HG03432 (cell line): ENCODE results near the gene TTBK1.

Experiments
- ATAC-seq: cut with Tn5 transposase; IDR thresholded peaks from one replicate; pipeline ENCODE4 v1.9.1; 2021; ENCODE audit warnings: mild to moderate bottlenecking, moderate library complexity; ENCODE audit not compliant: unreplicated experiment

The TTBK1 gene

DNA sequence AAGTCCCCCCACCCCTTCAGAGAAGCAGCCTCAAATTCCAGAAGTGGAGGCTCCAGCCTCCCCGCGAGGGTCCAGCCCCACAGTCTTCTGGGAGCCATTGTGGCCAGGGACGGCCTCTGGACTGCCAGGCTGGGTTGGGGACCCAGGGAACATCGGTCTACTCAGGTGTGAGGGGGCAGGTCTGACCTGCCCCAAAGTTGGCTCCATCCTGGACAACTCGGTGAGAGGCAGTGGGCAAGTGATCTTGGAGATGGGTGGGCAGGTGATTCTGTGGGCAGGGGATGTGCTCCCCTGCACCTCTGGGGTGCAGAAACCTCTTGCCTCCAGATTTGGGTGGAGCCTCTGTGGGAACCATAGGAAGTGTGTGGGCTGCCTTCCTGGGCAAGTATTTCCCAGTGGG lies 42.6 kb downstream of the TTBK1 start:
- no peak for ATAC-seq

GRCh38 chr6:43286456-43286979 lies 43.2 kb downstream of the TTBK1 start:
- ATAC-seq = no peak

- ATAC-seq = no peak
These were observed 43.9 kb downstream of the TTBK1 start for GRCh38 chr6:43286980-43287716.

GRCh38 chr6:43287717-43288679 lies 44.7 kb downstream of the TTBK1 start:
- ATAC-seq = no peak

DNA sequence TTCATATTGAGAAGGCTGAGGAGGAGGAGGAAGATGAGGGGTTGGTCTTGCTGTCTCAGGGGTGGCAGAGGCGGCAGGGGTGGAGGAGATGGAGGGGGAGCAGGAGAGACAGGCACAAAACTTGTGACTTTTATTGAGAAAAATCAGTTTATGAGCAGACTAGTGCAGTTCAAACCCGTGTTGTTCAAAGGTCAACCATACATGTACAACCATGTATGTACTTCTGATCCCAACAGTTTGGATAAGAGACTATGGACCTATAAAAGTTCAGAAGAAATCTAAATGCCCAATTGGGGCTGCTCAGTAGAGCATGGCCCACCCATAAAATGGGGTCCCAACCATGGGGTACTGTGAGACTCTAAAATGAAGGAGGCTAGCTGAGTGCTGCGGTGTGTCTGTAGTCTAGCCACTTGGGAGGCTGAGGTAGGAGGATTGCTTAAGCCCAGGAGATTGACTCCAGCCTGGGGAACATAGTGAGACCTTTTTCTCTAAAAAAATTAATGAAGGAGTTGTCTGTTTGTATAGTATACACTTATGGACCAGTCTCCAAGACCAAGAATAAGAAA lies 47.1 kb downstream of the TTBK1 start:
- no peak for ATAC-seq

DNA sequence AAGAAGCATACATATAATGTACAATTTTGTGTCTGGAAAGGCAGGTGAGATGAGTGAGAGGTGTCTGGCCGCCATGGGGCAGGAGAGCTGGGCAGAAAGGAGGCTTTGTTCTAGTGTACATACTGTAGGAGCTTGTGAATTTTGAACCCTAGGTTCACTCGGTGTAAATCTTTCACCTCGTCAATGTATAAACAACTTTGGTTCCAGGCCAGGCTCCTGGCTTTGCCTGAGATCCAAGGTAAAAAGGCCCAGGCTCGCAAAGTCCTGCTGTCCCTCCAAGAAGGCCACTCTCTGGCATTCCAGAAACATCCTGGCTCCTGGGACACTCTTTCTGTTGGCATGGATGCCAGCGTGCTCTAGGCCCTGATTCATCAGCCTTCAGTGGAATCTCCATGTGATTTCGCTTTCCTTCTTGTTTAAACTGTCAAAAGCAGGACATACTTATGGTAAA lies 47.6 kb downstream of the TTBK1 start:
- ATAC-seq = no peak

- no peak for ATAC-seq
These were observed 48.4 kb downstream of the TTBK1 start for GRCh38 chr6:43291708-43292107.

DNA sequence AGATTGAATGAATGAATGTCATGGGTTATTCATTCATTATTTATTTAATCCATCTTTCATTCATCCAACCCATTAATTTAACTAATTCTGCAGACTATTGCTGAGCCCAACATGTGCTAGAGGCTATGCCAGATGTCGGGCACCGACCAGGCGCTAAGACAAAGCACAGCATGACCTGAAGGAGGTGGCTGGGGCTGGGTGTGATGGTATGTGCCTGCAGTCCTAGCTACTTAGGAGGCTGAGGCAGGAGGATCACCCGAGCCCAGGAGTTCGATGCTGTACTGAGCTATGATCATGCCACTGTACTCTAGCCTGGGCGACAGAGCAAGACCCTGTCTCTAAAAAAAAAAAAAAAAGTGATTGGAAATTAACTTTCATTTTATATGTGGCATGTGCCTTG lies 49.1 kb downstream of the TTBK1 start:
- no peak for ATAC-seq

DNA sequence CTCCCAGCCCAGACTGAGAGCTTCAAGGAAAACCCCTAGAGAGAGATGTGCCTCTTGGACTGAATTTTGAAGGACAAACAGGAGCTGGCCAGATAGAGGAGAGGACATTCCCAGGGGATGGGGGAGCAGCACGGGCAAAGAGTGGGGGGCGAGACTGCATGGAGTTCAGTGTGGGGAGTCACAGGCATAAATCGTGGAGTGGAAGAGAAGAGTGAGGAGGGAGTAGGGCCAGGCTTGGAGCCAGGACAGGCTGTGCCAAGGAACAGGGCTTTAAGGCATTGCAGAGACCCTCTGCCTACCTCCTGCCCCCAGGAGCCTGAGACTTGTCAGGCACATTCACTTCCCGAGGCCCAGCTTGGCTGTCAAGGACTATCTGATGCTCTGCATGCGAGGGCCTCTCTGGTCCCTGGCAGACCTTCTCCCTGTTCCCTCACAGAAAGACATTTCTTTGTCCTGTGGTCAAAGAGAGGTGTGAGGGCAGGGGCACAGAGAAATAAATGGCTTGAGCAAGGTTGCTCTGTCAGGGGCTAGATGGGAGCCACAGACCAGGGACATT lies 49.6 kb downstream of the TTBK1 start:
- no peak for ATAC-seq

DNA sequence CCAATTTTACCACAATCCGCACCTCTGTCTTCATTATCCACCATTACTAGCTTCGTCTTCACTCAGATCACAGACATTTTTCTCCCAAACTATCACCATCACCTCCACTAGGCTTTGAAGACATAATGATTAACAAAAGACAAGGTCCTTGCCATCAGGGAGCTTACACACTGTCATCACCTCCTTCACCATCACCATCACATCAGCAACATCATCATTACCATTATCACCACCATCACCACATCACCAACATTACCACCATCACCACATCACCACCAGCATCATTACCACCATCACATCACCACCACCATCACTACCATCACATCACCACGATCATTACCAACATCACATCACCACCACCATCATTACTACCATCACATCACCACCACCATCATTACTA lies 50.4 kb downstream of the TTBK1 start:
- ATAC-seq = no peak

GRCh38 chr6:43294536-43294935 lies 51.3 kb downstream of the TTBK1 start:
- ATAC-seq = no peak

DNA sequence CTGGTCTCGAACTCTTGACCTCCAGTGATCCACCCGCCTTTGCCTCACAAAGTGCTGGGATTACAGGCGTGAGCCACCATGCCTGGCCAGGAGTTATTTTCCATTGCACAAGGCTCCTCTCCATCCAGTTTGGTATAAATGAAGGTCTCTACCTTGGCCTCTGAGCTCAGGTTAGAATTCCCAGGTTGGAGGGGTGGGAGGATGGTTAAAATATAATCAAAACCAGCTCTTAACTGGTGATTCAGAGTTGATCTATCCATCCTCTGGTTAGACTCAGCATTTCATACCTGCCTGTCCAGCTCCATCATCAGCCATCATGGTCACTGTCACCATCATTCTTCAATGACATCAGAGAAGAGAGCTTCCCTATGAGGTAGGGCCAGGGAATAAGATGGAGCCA lies 52.2 kb downstream of the TTBK1 start:
- no peak for ATAC-seq

DNA sequence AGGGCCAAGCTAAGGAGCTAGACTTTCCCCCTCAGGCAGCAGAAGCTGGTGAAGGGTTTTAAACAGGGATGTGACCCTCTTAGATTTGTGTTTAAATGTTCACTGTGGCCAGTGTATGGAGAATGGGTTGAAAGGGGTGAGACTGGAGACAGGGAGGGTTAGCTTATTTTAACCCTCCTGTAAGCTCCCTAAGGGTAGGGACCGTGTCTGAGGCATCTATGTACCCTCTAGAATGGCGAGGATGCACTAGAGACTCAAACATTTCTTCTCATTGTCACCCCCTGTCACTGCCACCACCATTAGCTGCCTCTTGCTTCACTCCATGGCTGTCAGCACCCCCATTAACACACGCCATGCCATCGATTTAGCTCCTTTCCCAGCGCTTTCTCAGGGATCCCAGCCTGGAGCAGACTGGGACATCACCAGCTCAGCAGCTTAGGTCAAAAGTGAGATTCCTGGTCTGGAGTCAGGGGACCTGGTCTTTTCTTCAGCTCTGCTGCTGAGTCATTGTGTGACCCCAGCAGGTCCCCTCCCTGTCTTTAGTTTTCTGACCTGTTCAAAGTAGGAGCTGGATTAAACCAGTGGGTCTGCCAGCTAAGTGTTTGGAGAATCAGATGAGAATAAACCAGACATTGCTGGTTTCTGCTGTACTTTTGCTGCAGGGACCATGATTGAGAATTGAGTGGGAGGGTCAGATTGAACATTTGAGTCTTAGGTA lies 53.7 kb downstream of the TTBK1 start:
- ATAC-seq = no peak

- ATAC-seq = no peak
These were observed 54.6 kb downstream of the TTBK1 start, which contains the start of gene SLC22A7 for GRCh38 chr6:43297644-43298564. Gene SLC22A7 (plus strand): TSS chr6:43298260. CDS start chr6:43298359, 99 bp downstream.

GRCh38 chr6:43298565-43299337 lies 55.5 kb downstream of the TTBK1 start:
- ATAC-seq = no peak

DNA sequence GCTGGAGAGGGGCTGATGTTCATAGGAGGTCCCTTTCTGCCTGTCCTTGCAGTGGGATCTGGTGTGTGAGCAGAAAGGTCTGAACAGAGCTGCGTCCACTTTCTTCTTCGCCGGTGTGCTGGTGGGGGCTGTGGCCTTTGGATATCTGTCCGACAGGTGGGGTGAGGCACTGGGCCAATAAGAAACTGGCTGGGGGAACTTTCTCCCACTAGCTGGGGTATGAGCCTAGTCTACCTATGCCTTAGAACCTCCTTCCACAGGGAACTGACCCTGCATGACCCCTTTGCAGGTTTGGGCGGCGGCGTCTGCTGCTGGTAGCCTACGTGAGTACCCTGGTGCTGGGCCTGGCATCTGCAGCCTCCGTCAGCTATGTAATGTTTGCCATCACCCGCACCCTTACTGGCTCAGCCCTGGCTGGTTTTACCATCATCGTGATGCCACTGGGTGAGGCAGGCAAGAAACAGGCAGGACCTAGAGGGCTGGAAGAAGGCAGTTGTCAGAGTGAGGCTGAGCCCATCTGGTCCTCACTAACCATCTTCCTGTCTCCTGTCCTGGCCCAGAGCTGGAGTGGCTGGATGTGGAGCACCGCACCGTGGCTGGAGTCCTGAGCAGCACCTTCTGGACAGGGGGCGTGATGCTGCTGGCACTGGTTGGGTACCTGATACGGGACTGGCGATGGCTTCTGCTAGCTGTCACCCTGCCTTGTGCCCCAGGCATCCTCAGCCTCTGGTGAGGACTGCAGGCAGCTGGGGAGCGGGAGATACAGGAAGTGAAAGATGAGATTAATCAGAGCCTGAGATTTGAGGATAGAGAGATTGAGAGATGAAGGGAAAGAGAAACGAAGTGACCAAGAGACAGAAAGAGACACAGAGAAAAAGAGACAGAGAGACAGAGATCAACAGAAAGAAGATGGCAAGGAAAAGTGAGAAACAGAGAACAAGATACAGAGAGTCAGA lies 56.3 kb downstream of the TTBK1 start:
- ATAC-seq = no peak

DNA sequence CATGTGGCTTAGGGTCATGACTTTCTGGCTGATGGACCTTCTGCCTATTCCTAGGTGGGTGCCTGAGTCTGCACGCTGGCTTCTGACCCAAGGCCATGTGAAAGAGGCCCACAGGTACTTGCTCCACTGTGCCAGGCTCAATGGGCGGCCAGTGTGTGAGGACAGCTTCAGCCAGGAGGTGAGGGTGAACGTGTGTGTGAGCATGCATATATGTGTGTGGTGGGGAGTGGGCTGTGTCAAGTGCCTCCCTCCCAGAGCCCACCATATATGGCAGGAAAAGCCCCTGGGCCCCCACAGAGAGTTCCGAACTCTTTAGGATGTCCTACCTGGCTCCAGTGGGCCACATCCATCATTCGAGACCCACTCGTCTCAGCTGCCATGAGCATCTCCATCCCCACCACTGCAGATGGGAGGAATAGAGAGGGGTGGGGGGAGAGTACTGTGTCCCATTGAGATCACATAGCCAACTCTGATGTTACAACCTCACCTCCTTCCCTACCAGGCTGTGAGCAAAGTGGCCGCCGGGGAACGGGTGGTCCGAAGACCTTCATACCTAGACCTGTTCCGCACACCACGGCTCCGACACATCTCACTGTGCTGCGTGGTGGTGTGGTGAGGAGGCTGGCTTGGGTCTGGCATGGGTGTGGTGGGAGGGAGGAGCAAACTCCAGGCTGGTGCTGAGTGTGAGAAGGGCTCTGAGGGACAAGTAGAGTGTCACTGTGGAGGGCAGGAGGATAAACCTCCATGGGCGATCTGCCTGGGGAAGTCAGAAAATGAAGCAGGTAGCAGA lies 58.0 kb downstream of the TTBK1 start:
- ATAC-seq = no peak
